BJ (cell line): Measurements from ENCODE around the gene C7orf25. TPM values are rescaled to one million over a fixed set of nuclear protein-coding genes. Genes with fewer than 3 reads are reported as not detected.

Experiments
- CTCF ChIA-PET: fragments of 350-600 bp; formaldehyde crosslinking; extraction: SDS; loops from one replicate; lab custom pipeline; 2021; ENCODE audit warnings: antibody characterized with exemption, inconsistent platforms; lab: Yijun Ruan, JAX
- POLR2A ChIA-PET: fragments of 300-600 bp; sonication (Branson Sonifier 250); formaldehyde crosslinking; extraction: SDS; loops from one replicate; lab custom pipeline; 2021; ENCODE audit warnings: antibody characterized with exemption; lab: Charles Lee
- DNase-seq: peaks from one replicate; pipeline ENCODE4 v3.0.0-alpha.2; 2011; ENCODE audit warnings: low read depth
- H3K27me3 ChIP-seq: 2 replicates; pipeline ENCODE4 v1.6.0; 2011; ENCODE audit warnings: low read length; ENCODE audit not compliant: control insufficient read depth, insufficient read depth
- H3K36me3 ChIP-seq: 2 replicates; pipeline ENCODE4 v1.5.1; 2011; ENCODE audit warnings: low read length; ENCODE audit not compliant: control insufficient read depth, insufficient read depth
- H3K4me3 ChIP-seq: 2 replicates; pipeline ENCODE4 v1.5.1; 2011; ENCODE audit warnings: low read depth, mild to moderate bottlenecking, control low read depth, low read length
- CTCF ChIP-seq: IDR thresholded peaks from 2 replicates; pipeline ENCODE4 v1.5.1; 2011; ENCODE audit warnings: low read depth, mild to moderate bottlenecking, control low read depth, inconsistent platforms, low read length, moderate library complexity; ENCODE audit not compliant: insufficient read depth
- polyA plus RNA-seq: library from polyadenylated mRNA; depleted of rRNA; stranded (reverse); fragments of >200 nt; gene quantifications from 2 replicates; pipeline ENCODE4 v1.2.3, GENCODE V29; 2011

The C7orf25 gene
- polyA plus RNA-seq, 1 experiment, result 4.8 TPM

DNA sequence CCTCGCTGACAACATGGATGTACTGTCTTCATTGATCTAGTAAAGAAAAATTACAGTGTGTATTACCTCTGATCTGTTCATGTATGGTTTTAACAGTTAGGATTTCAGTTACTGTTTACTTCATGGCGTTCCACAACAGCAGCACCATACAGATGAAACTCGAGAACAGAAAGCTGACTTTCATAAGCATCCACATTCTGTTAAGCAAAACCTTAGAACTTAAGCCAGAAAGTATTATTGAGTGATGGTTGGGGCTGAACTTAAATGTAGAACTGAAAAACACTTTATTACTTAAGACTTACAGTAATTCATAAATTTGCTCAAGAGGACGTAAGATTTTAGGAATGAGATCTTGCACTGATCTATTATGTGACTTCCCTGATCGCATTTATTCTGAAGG is 24.0 kb upstream of the C7orf25 start:
- H3K27me3 ChIP-seq, result no peaks in the 10 kb centered on the region
- CTCF ChIA-PET, result interaction anchor here (1.1 to 2.2 kb wide), 4 partner anchors 10 to 647 kb away, joined by 3 to 20 read pairs (median 6); partner anchors contain the start of gene STK17A
- POLR2A ChIA-PET, result no interaction called here
- no peak for TF ChIP-seq CTCF
- no peak overlapping the region for H3K4me3 ChIP-seq
- DNase-seq, result no peak
- H3K36me3 ChIP-seq, result peaks cover 3% of the 10 kb centered on the region; the same call in 1 of the 2 replicates

DNA sequence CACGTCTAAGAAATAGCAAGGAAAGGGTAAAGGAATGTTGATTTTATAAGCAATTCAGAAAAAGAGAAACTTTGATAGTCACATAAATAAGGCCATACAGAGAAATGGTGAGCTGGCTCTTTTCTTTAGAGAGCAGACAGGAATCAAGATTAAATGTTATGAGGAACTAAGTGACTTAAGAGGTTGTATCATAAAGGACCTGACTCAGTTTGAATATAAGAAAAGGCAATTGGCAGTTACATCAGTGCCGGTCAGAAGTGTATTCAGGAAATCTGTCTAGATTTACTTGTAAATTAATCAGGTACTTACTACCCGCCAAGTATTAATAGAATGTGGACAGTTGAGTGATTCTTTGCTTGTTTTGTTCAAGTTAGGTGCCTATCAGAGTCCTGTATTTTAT is 22.4 kb upstream of the C7orf25 start:
- DNase-seq, result no peak
- POLR2A ChIA-PET, result no interaction called here
- Histone ChIP-seq H3K27me3 (no peaks in the 10 kb centered on the region), H3K36me3 (peaks cover 3% of the 10 kb centered on the region; the same call in 1 of the 2 replicates), H3K4me3 (no peak overlapping the region)
- CTCF ChIA-PET, result interaction anchor here (0.6 to 2.2 kb wide), 5 partner anchors 58 to 648 kb away, joined by 3 to 20 read pairs (median 3); partner anchors contain the start of gene STK17A
- TF ChIP-seq CTCF, result no peak

GRCh38 chr7:42932811-42933591 is 21.1 kb upstream of the C7orf25 start:
- H3K36me3 ChIP-seq, result peaks cover 2% of the 10 kb centered on the region; the same call in 1 of the 2 replicates
- CTCF ChIA-PET, result interaction anchor here (0.6 to 2.6 kb wide), 9 partner anchors 9 to 992 kb away, joined by 3 to 19 read pairs (median 4); no protein-coding TSS in a partner anchor
- no peak for TF ChIP-seq CTCF
- no peaks in the 10 kb centered on the region for H3K27me3 ChIP-seq
- POLR2A ChIA-PET, result no interaction called here
- no peak for DNase-seq
- peak overlapping the region; percentile 89 for H3K4me3 ChIP-seq

GRCh38 chr7:42931834-42932651 is 20.2 kb upstream of the C7orf25 start, which contains the start of the genes MRPL32 and PSMA2:
MRPL32 (plus strand) TSS chr7:42932376; CDS start chr7:42932387, 11 bp downstream.
PSMA2 (minus strand) TSS chr7:42932174; CDS start chr7:42932158, 16 bp downstream.
- no peak for TF ChIP-seq CTCF
- POLR2A ChIA-PET, result interaction anchor here (0.7 to 0.9 kb wide), 2 partner anchors 41 to 972 kb away, joined by 3 to 7 read pairs; no protein-coding TSS in a partner anchor

More at GRCh38 chr7:42931834-42932651, 20.2 kb upstream of the C7orf25 start, which contains the start of the genes MRPL32 and PSMA2:
- DNase-seq, result peak; percentile 92
- peak within 1 kb of the TSS; percentile 89 for H3K4me3 ChIP-seq
- CTCF ChIA-PET, result interaction anchor here (0.7 to 4.3 kb wide), 10 partner anchors 10 to 991 kb away, joined by 3 to 19 read pairs (median 6); no protein-coding TSS in a partner anchor
- H3K27me3 ChIP-seq, result no peaks in the 10 kb centered on the region
- H3K36me3 ChIP-seq, result peaks cover under 1% of the 10 kb centered on the region; the same call in 1 of the 2 replicates
